Activated T-cell treated with anti-CD3 and anti-CD28 coated beads, Interleukin-2, amount 50 U/mL, for 72 hours (primary cell): ENCODE measurements around the gene ADCY5. TPM values are rescaled to one million over a fixed set of nuclear protein-coding genes. Genes with fewer than 3 reads are reported as not detected.

Experiments used
- ATAC-seq, 2 donors: fragments of 150-1000 bp; cut with Tn5 transposase; replicated peaks in 1 of 2; 2 replicates each; pipeline ENCODE4 v1.10.0; 2021; ENCODE audit warnings: moderate library complexity in 2 of 2, mild to moderate bottlenecking in 1 of 2
- DNase-seq, 2 donors: peaks; one replicate each; pipeline ENCODE4 v3.0.0; 2021 to 2022; ENCODE audit warnings: mixed read lengths in 1 of 2
- H3K27ac Mint-ChIP-seq: one replicate; pipeline ENCODE4 v1.8.0; 2022; ENCODE audit warnings: mild to moderate bottlenecking, moderate library complexity, mixed read lengths
- H3K27me3 Mint-ChIP-seq: one replicate; pipeline ENCODE4 v1.8.0; 2022; ENCODE audit warnings: low read depth, mixed read lengths
- H3K36me3 Mint-ChIP-seq, 2 donors: one replicate each; pipeline ENCODE4 v1.8.0; 2022; ENCODE audit warnings: mixed read lengths in 2 of 2, mild to moderate bottlenecking in 1 of 2; ENCODE audit not compliant: insufficient read depth in 2 of 2
- H3K4me1 Mint-ChIP-seq: one replicate; pipeline ENCODE4 v1.8.0; 2022; ENCODE audit warnings: low read depth, mixed read lengths
- H3K4me3 Mint-ChIP-seq, 2 donors: one replicate each; pipeline ENCODE4 v1.8.0; 2022; ENCODE audit warnings: mild to moderate bottlenecking in 2 of 2, mixed read lengths in 2 of 2, moderate library complexity in 2 of 2
- H3K9me3 Mint-ChIP-seq, 2 donors: one replicate each; pipeline ENCODE4 v1.8.0; 2022; ENCODE audit warnings: mixed read lengths in 2 of 2
- total RNA-seq, 2 donors: library from RNA; stranded (reverse); gene quantifications; one replicate each; pipeline ENCODE4 v1.2.3, GENCODE V29; 2022

The ADCY5 gene
- total RNA-seq, 2 donors from 2014 or later = not detected

DNA sequence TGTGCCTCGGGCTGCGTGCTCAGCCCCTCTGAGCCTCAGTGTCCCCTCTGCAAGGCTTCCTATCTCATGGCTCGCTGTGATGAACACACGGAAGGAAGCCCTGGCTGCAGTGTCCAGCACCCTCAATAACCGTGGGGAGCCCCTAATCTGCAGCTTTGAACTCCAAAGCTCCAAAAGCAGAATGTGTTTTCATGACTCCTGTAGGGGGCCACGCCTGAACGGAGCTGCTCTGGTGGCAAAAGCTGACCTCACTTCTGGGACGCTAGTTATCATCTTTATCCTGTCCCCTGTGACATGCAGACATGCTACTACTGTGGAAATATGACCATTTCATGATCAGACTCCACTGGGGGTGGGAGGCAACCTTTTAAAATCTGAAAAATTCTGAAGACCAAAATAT is 148.3 kb downstream of the ADCY5 start:
- no peak overlapping the region for H3K4me3 Mint-ChIP-seq
- H3K9me3 Mint-ChIP-seq = no peaks in the 10 kb centered on the region
- ATAC-seq = no peak
- no peak overlapping the region for H3K27ac Mint-ChIP-seq
- H3K27me3 Mint-ChIP-seq = no peaks in the 10 kb centered on the region
- no peaks in the 10 kb centered on the region for H3K4me1 Mint-ChIP-seq
- no peaks in the 10 kb centered on the region for H3K36me3 Mint-ChIP-seq
- DNase-seq = no peak

DNA sequence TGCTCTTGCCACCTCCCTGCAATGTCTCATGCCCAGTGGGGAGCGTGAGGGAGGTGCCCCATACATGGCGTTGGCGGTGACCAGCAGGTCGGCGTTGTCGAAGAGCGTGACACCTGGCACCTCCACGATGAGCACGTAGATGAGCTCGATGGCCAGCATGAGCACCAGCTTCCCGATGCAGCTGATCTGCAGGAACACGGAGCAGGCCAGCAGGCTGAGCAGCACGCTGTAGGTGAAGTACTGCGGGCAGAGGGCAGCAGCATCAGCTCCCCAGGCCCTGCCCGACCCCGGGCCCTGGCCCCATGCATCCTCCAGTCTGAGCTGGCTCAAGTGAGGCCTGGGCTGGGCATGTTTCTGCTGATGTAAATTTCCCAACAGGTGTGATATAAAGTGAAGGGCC is 148.8 kb downstream of the ADCY5 start:
- Mint-ChIP-seq H3K36me3 (no peaks in the 10 kb centered on the region), H3K27ac (no peak overlapping the region), H3K9me3 (no peaks in the 10 kb centered on the region), H3K27me3 (no peaks in the 10 kb centered on the region), H3K4me1 (no peaks in the 10 kb centered on the region), H3K4me3 (no peak overlapping the region)
- ATAC-seq = no peak
- DNase-seq = no peak

DNA sequence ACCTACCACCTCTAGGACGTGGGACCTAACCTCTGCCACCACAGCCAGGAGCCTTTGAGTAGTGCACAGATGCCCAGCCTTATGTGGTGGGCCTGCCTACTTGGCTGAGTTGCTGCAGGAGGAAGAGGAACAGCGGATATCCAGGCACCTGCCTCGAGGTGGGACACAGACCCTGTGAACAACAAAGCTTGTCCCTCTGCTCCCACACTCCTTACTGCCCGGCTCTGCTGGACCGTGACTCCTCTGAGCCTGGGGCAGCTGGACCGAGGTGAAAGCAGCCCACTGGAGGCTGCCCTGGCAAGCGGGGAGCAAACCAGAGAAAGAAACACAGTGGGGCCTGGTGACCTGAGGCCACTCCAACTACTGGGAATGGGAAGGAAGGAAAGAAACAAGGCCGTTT is 149.3 kb downstream of the ADCY5 start:
- no peak for DNase-seq
- Mint-ChIP-seq H3K27me3 (peaks cover under 1% of the 10 kb centered on the region), H3K36me3 (no peaks in the 10 kb centered on the region), H3K9me3 (no peaks in the 10 kb centered on the region), H3K4me1 (no peaks in the 10 kb centered on the region), H3K27ac (no peak overlapping the region), H3K4me3 (no peak overlapping the region)
- no peak for ATAC-seq

DNA sequence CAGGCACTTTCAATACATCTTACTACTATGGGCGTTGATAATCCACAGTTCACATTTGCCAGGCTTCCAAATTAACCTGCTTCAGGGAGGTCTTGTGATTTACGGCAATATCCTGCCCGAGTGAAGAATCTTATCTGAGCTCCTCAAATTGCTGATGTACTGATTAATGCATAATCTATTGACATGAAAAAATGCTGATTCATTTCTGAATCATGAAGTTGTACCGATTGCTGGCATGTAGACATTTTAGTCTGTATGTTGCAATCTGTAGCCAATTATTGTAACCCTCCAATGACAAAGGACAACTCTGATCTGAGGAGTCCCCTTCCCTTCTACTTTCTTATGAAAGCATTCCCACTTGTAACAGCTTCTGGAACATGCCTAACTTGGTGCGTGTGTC is 150.0 kb downstream of the ADCY5 start:
- Mint-ChIP-seq H3K27ac (no peak overlapping the region), H3K4me3 (no peak overlapping the region), H3K9me3 (no peaks in the 10 kb centered on the region), H3K36me3 (no peaks in the 10 kb centered on the region), H3K27me3 (peaks cover 8% of the 10 kb centered on the region), H3K4me1 (no peaks in the 10 kb centered on the region)
- no peak for DNase-seq
- no peak for ATAC-seq

DNA sequence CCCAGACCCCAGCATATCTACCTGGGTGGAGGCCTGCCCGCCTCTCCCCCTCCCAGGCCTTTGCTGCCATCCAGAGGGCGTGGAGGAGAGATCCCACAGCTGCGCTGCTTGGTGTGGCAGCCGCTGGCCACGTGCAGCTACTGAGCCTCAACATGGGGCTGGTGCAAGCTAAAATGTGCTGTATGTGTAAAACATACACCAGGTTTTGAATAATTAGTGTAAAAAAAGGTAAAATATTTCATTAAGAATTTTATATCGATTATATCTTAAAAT is 151.3 kb downstream of the ADCY5 start:
- Mint-ChIP-seq H3K36me3 (no peaks in the 10 kb centered on the region), H3K27ac (no peak overlapping the region), H3K4me1 (no peaks in the 10 kb centered on the region), H3K4me3 (no peak overlapping the region), H3K27me3 (peaks cover 11% of the 10 kb centered on the region), H3K9me3 (no peaks in the 10 kb centered on the region)
- ATAC-seq (no peak), DNase-seq (no peak)

DNA sequence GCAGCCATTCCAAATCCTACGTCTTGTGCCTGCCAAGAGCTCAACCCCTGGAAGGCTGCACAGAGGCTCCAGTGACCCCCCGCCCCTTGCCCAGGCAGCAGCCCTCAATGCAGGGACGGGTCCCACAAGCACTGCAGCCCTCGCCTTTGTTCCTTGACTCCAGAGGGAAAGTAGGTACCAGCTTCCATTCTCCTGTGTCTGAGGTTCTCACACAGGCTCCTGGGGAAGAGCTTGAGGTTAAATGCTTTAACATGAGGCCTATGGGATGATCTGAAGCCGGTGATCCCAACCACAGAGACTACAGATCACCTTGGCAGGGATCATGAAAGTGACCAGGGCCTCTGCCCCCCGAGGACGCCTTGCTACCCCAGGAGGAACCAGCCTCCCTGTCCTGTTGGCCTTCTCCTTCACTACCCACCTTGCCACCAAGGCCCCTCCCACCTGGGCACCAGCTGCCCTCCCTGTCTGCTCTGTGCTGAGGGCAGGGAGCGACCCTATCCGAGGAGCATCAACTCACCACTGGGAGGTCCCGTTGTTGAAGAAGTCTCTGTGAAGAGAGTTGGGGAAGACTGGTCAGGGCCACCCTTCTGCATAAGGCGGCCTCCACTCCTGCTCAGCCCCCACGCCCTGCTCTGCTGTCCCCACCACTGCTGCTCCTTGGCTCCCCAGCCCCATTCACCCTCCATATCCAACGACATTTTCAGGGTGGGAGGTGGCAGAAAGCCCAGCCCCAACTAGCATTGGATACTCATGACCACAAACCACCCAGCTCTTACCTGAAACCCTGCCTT is 151.9 kb downstream of the ADCY5 start:
- Mint-ChIP-seq H3K9me3 (no peaks in the 10 kb centered on the region), H3K36me3 (no peaks in the 10 kb centered on the region), H3K27me3 (peaks cover 11% of the 10 kb centered on the region), H3K4me3 (no peak overlapping the region), H3K27ac (no peak overlapping the region), H3K4me1 (no peaks in the 10 kb centered on the region)
- ATAC-seq = no peak
- DNase-seq = no peak

DNA sequence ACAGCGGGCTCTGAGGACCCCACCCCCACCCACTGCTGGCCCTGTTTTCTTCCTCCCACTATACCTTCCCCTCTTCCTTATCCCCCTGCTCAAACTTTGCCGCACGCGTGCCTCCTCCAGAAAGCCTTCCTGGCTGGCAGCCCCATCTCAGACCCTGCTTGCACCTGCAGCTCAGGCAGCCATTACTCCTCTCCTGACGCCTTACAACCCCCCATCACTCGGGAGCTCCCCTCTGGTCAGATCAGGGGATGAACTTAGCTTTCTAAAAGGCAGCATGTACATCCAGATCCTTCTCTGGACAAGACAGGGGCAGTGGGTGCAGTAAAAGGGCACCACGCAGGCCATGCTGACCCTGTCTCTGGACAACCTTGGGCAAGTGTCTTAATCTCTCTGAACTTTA is 152.6 kb downstream of the ADCY5 start:
- no peak for DNase-seq
- Mint-ChIP-seq H3K27ac (no peak overlapping the region), H3K4me3 (no peak overlapping the region), H3K4me1 (no peaks in the 10 kb centered on the region), H3K27me3 (peaks cover 11% of the 10 kb centered on the region), H3K9me3 (no peaks in the 10 kb centered on the region), H3K36me3 (no peaks in the 10 kb centered on the region)
- no peak for ATAC-seq

DNA sequence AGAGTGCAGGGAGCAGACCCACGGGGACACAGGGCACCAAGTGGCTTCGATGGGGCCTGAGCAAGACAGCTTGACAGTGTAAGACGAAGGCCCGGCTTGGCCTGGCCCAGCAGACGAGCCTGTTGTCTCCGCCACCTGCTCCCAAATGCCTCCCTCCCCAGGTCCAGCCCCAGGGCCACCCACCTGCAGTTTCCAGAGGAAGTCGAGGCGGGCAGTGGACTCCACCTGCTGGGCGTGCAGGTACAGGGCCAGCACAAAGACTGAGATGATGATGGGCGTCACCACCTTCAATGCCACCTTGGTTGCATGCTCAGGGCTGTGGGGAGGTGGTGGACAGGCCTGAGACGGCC is 153.0 kb downstream of the ADCY5 start:
- Mint-ChIP-seq H3K27ac (no peak overlapping the region), H3K9me3 (no peaks in the 10 kb centered on the region), H3K36me3 (no peaks in the 10 kb centered on the region), H3K4me1 (no peaks in the 10 kb centered on the region), H3K27me3 (peaks cover 11% of the 10 kb centered on the region), H3K4me3 (no peak overlapping the region)
- DNase-seq (no peak), ATAC-seq (no peak)

DNA sequence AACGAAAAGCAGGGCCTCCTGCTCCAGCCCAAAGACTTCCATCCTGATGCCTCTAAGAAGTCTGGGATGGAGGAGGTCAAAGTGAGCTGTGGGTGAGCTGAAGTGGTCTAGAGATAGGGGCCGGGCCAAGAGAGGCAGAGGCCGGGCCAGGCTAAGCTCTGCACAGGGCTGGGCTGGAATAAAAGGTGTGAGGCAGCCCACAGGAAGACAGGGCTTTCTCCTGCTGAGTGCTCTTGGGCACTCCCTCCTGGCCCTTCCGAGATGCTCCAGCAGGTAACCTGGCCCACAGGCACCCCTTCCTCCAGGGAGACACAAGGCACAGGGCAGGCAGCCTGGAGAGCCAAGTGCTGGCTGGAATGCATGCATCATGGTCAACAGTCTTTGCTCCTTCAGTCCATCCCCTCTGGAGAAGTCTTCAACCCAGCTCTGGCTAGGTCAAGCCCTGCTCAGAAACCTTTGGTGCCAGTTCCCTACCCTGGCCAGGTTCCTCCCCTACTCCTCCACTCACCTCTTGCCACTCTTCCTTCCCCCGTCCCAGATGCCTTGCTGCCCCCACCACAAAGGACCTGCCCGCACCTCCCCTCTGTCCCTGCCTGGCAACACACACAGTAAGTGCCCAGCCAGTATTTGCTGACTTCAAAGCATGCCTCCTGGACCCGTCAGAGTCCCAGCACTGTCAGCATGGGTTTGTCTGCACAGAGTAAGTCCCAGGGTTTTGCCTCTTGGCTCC is 153.6 kb downstream of the ADCY5 start:
- ATAC-seq (no peak), DNase-seq (no peak)
- Mint-ChIP-seq H3K4me3 (no peak overlapping the region), H3K27me3 (peaks cover 11% of the 10 kb centered on the region), H3K27ac (no peak overlapping the region), H3K36me3 (no peaks in the 10 kb centered on the region), H3K4me1 (no peaks in the 10 kb centered on the region), H3K9me3 (no peaks in the 10 kb centered on the region)

DNA sequence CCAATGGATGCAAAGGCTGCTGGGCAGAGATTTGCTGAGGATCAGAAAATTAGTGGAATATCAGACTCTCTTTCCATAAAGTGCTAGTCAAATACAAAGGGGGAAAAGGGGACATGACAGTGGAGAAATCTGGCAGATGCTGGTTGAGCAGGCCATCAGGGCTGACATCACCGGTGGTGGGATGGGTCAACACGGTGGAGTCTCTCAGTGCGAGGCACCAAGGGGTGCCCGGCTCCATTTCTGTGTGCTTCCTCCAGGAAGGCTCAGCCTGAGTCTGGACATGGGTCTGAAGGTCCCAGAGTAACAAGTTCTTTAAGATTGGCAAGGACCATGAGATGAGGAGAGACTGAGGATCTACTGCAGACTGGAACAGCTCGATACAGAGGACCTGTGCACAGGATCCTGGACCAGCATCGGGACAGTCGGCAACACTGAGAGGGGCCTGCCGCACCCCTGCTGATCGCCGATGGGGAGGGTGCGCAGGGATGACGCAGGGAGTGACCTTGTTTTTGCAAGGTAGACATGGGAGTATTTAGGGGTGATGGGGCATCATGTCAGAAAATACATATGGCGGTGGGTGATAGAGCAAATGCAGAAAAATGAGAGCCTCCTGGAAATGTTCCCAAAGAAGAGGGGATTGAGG is 154.5 kb downstream of the ADCY5 start:
- Mint-ChIP-seq H3K9me3 (no peaks in the 10 kb centered on the region), H3K4me3 (no peak overlapping the region), H3K27ac (no peak overlapping the region), H3K27me3 (peaks cover 11% of the 10 kb centered on the region), H3K36me3 (no peaks in the 10 kb centered on the region), H3K4me1 (no peaks in the 10 kb centered on the region)
- ATAC-seq (no peak), DNase-seq (no peak)

DNA sequence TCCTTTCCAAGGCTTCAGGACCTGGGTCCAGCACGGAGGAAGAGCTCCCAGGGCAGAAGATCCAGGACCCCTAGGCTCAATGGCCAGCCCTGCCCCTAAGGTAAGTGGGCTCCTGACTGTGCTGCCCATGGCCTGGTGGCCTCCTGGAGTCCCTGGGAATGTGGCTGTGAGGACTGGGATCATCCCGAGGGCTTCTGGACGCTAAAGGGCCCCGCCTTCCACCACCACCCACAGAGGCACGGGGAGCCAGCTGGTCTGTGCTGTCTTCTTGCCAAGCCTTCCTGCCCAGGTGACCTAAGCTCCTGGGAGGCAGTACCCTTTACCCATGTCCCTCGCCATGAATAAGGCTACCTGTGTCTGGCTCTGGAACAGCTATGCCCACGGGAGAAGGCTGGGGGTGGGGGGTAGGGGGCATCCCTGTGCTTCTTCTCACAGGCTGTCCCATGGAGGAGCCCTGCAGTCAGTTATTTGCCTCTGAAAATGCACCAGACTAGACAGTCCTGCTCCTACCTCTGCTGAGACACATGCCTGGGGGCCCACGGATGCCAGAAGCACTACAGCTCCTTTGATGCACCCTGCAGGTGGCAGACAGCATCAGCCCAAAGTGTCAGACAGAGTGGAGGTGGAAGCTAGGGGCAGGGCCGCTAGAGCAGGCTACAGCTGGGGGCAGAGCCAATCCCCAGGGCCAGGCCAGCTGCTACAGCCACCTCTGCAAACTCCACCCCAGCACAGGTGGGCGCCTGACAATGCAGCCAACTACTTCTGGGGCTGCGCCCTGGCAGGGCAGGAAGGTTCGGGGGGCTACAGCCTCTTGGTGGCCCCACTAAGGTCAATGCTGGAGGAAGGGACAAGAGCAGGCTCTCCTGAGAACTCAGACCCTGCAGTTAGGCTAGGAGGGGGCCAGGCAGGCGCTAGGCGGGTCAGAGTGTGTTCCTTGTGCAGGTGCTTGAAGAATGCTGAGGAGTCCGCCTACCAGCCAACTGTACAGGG is 156.3 kb downstream of the ADCY5 start:
- Mint-ChIP-seq H3K27me3 (peaks cover 11% of the 10 kb centered on the region), H3K4me1 (no peaks in the 10 kb centered on the region), H3K36me3 (no peaks in the 10 kb centered on the region), H3K27ac (no peak overlapping the region), H3K9me3 (no peaks in the 10 kb centered on the region), H3K4me3 (no peak overlapping the region)
- ATAC-seq (no peak), DNase-seq (no peak)

DNA sequence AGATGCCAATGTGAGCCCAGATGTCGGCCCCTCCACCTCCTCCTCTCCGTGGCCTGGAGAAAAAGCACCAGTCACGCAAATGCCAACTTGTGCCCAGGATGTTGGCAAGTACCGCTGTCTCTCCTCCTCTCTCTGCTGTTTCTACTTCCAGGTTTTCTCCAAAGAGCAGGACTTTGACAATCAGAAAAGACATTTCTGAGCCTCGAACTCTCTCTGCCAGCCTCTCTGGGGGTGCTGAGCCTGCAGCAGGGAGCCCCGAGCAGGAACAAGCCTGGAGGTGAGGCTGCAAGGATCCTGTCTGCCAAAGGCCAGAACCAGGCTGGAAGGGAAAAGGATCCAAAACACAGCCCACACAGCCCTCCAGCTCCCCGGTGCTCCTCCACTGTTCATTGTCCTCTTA is 157.5 kb downstream of the ADCY5 start:
- ATAC-seq = no peak
- no peak overlapping the region for H3K27ac Mint-ChIP-seq
- no peaks in the 10 kb centered on the region for H3K4me1 Mint-ChIP-seq
- H3K4me3 Mint-ChIP-seq = no peak overlapping the region
- H3K9me3 Mint-ChIP-seq = no peaks in the 10 kb centered on the region
- peaks cover 11% of the 10 kb centered on the region for H3K27me3 Mint-ChIP-seq
- no peak for DNase-seq
- H3K36me3 Mint-ChIP-seq = no peaks in the 10 kb centered on the region

DNA sequence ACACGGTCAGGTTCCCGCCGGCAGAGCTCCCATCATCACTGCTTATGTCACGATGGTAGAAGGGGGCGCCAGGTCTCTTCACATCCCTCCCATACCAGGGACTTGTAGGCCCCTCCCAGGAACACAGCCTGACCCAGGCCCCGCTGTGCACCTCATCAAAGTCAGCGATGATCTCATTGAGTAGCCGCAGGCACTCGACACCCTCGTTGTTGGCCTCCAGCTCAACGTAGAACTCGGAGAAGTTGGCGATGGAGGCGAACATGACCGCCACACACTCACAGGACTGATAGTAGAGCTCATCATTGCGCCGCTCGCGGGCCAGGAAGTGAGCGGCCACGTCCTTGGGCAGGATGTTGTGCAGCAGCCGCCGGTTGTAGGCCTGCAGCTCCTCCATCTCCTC is 157.9 kb downstream of the ADCY5 start:
- ATAC-seq = no peak
- no peak for DNase-seq
- Mint-ChIP-seq H3K27me3 (peaks cover 11% of the 10 kb centered on the region), H3K9me3 (no peaks in the 10 kb centered on the region), H3K27ac (no peak overlapping the region), H3K36me3 (no peaks in the 10 kb centered on the region), H3K4me3 (no peak overlapping the region), H3K4me1 (no peaks in the 10 kb centered on the region)
